GM12878 (cell line): ENCODE data around the gene KTI12. TPM values are rescaled to one million over a fixed set of nuclear protein-coding genes. Genes with fewer than 3 reads are reported as not detected.

Experiments used
- ASH2L ChIP-seq: fragments of 300-600, 200-600 bp; sonication (generic); IDR thresholded peaks from 2 replicates; pipeline ENCODE4 v1.6.1; 2017; ENCODE audit warnings: low read depth, mild to moderate bottlenecking, borderline replicate concordance
- CBX5 ChIP-seq: sonication (generic); IDR thresholded peaks from 2 replicates; pipeline ENCODE4 v1.6.1; 2016; ENCODE audit warnings: low read depth, moderate library complexity, mild to moderate bottlenecking, inconsistent platforms
- CHD2 ChIP-seq: IDR thresholded peaks from 2 replicates; pipeline ENCODE4 v1.6.1; 2011; ENCODE audit warnings: low read depth, low read length, improper control_type of control experiment, borderline replicate concordance
- EP300 ChIP-seq, 2 experiments: fragments of 150-350 bp in 1 of 2; IDR thresholded peaks; 2 replicates each; pipeline ENCODE4 v1.6.1; 2011 to 2012; ENCODE audit warnings: low read depth in 2 of 2, low read length in 2 of 2, borderline replicate concordance in 1 of 2, improper control_type of control experiment in 1 of 2, inconsistent platforms in 1 of 2; ENCODE audit not compliant: control insufficient read depth in 1 of 2
- GATAD2B ChIP-seq: fragments of 450-650 bp; conservative IDR thresholded peaks from 2 replicates; pipeline ENCODE4 v1.6.1; 2017; ENCODE audit warnings: low read depth, mild to moderate bottlenecking, moderate library complexity
- HCFC1 ChIP-seq: fragments of 150-350 bp; IDR thresholded peaks from 2 replicates; pipeline ENCODE4 v1.6.1; 2014; ENCODE audit warnings: low read length
- HDGF ChIP-seq: fragments of 450-650 bp; IDR thresholded peaks from 2 replicates; pipeline ENCODE4 v1.6.1; 2016; ENCODE audit warnings: antibody characterized with exemption
- IKZF1 ChIP-seq: fragments of 450-650 bp; conservative IDR thresholded peaks from 2 replicates; pipeline ENCODE4 v1.6.1; 2017; ENCODE audit warnings: antibody characterized with exemption, mild to moderate bottlenecking
- JUNB ChIP-seq: IDR thresholded peaks from 2 replicates; pipeline ENCODE4 v1.6.1; 2016; ENCODE audit warnings: antibody characterized with exemption, mild to moderate bottlenecking
- MXI1 ChIP-seq: fragments of 150-350 bp; IDR thresholded peaks from 2 replicates; pipeline ENCODE4 v1.6.1; 2011; ENCODE audit warnings: low read depth, mild to moderate bottlenecking, inconsistent platforms, low read length, improper control_type of control experiment
- POLR2AphosphoS5 ChIP-seq: IDR thresholded peaks from 2 replicates; pipeline ENCODE4 v1.6.1; 2011; ENCODE audit warnings: mild to moderate bottlenecking, low read length, inconsistent platforms
- RAD51 ChIP-seq: fragments of 450-650 bp; IDR thresholded peaks from 2 replicates; pipeline ENCODE4 v1.6.1; 2016; ENCODE audit warnings: moderate library complexity, mild to moderate bottlenecking, inconsistent platforms
- SMARCA5 ChIP-seq: fragments of 450-650 bp; IDR thresholded peaks from 2 replicates; pipeline ENCODE4 v1.6.1; 2017; ENCODE audit warnings: mild to moderate bottlenecking
- TARDBP ChIP-seq: IDR thresholded peaks from 2 replicates; pipeline ENCODE4 v1.6.1; 2016; ENCODE audit warnings: borderline replicate concordance
- TCF12 ChIP-seq: IDR thresholded peaks from 2 replicates; pipeline ENCODE4 v1.6.1; 2011; ENCODE audit warnings: low read depth, mild to moderate bottlenecking, low read length
- ZZZ3 ChIP-seq: IDR thresholded peaks from 2 replicates; pipeline ENCODE4 v1.6.1; 2011; ENCODE audit warnings: low read depth; ENCODE audit not compliant: control insufficient read depth, insufficient read length
- polyA plus RNA-seq, 11 experiments: library from polyadenylated mRNA; depleted of rRNA in 4 of 11; unstranded in 6 of 11; stranded (reverse) in 5 of 11; fragments of >200 nt; fragmentation: Nextera tagmentation in 4 of 11; fragmentation: Illumina TruSeq in 1 of 11; extraction: Ambion mirVana in 4 of 11; extraction: Trizol in 1 of 11; gene quantifications; 1 replicate in 1 of 11; 2 replicates in 10 of 11; pipeline versions ENCODE4 v1.2.1 to v1.2.3, GENCODE V29; 2011 to 2016; ENCODE audit warnings: inconsistent platforms in 2 of 11, missing spikeins in 2 of 11, low read depth in 1 of 11
- total RNA-seq, 4 experiments: library from RNA; depleted of rRNA in 3 of 4; stranded (reverse); fragments of >200 nt in 3 of 4; fragmentation: Illumina TruSeq in 1 of 4; extraction: Trizol in 1 of 4; gene quantifications; 2 replicates each; pipeline versions ENCODE4 v1.2.1 to v1.2.3, GENCODE V29; 2013 to 2021
- TF ChIP-seq, protein P1 (sequence below): fragments of 450-650 bp; IDR thresholded peaks from 2 replicates; pipeline ENCODE4 v1.6.1; 2018; ENCODE audit warnings: mild to moderate bottlenecking, low read depth, moderate library complexity; ENCODE audit not compliant: partially characterized antibody
- TF ChIP-seq, protein P2 (sequence below): fragments of 450-650 bp; conservative IDR thresholded peaks from 2 replicates; pipeline ENCODE4 v1.6.1; 2017; ENCODE audit warnings: mild to moderate bottlenecking, moderate library complexity
- TF ChIP-seq, protein P3 (sequence below): IDR thresholded peaks from 2 replicates; pipeline ENCODE4 v1.6.1; 2012; ENCODE audit warnings: improper control_type of control experiment, low read depth, low read length; ENCODE audit not compliant: insufficient replicate concordance
- TF ChIP-seq, protein P4 (sequence below): IDR thresholded peaks from 2 replicates; pipeline ENCODE4 v1.6.1; 2012; ENCODE audit warnings: low read depth, low read length, improper control_type of control experiment

Gene KTI12
- total and polyA plus RNA-seq, 10 of the 15 experiments (the other 5 are each of a cell fraction or from before 2014, with no cell fraction given), result 2.7 to 32.4 (median 17.6) TPM

DNA sequence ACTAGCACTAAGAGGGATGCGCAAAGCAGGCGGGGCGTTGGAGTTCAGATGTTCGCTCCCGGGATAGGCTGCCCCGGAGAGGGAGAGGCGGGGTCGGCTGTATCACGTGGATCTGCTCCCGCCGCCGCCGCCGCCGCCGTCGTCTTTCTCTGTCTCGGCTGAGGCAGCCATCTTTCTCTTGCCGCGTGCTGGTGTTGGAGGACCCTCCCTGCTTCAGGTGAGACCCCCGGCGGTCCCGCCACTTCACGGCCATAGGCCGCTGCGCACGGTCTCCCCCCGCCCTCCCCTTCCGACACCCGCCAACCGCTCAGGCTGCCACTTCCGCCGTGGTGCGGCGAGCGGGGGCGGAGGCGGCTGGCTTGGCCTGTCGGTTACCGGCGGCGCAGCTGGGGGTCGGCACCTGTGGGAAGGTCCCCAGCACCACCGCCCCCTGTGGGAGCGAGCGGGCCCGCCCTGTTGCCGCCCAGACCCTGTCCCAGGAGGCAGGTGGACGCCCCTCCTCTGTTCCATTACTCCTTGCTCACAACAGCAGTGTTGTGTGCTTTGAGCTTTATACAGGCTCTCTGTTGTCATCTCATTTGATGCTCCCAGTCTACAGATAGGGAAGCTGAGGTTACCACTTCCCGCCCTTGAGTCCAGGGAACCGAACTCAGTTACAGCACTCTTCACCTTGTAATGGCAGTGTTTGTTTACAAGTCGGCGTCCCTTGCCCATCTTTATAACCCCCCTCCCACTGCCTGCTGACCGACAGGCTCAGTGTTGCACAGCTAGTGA is 22.7 kb upstream of the KTI12 start, which contains the start of gene BTF3L4 (continued):
- TF ChIP-seq GATAD2B (peak; percentile 97), CBX5 (no peak), HDGF (peak; percentile 54; the same call in 1 of the 2 replicates), RAD51 (peak; percentile 90), MXI1 (peak; percentile 68; the same call in 1 of the 2 replicates), HCFC1 (no peak; the same call in 1 of the 2 replicates), EP300 (IDR thresholded peaks at IDR 0.05; ENCODE audit: borderline replicate concordance in 1 of 2, control insufficient read depth in 1 of 2, low read depth in 2 of 2, low read length in 2 of 2) (peak in 1 of 2 experiments; percentile 63; a peak in 1 of 4 replicates), ASH2L (peak; percentile 45; the same call in 1 of the 2 replicates), CHD2 (0 out of 2 replicates have a peak, but pooled peaks have one; percentile 41), JUNB (no peak), POLR2AphosphoS5 (peak; percentile 64), TARDBP (no peak), SMARCA5 (peak; percentile 89), TCF12 (peak; percentile 84), IKZF1 (peak; percentile 58), ZZZ3 (no peak)
- TF ChIP-seq, protein P1, sequence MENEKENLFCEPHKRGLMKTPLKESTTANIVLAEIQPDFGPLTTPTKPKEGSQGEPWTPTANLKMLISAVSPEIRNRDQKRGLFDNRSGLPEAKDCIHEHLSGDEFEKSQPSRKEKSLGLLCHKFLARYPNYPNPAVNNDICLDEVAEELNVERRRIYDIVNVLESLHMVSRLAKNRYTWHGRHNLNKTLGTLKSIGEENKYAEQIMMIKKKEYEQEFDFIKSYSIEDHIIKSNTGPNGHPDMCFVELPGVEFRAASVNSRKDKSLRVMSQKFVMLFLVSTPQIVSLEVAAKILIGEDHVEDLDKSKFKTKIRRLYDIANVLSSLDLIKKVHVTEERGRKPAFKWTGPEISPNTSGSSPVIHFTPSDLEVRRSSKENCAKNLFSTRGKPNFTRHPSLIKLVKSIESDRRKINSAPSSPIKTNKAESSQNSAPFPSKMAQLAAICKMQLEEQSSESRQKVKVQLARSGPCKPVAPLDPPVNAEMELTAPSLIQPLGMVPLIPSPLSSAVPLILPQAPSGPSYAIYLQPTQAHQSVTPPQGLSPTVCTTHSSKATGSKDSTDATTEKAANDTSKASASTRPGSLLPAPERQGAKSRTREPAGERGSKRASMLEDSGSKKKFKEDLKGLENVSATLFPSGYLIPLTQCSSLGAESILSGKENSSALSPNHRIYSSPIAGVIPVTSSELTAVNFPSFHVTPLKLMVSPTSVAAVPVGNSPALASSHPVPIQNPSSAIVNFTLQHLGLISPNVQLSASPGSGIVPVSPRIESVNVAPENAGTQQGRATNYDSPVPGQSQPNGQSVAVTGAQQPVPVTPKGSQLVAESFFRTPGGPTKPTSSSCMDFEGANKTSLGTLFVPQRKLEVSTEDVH, result no peak
- TF ChIP-seq, protein P2, sequence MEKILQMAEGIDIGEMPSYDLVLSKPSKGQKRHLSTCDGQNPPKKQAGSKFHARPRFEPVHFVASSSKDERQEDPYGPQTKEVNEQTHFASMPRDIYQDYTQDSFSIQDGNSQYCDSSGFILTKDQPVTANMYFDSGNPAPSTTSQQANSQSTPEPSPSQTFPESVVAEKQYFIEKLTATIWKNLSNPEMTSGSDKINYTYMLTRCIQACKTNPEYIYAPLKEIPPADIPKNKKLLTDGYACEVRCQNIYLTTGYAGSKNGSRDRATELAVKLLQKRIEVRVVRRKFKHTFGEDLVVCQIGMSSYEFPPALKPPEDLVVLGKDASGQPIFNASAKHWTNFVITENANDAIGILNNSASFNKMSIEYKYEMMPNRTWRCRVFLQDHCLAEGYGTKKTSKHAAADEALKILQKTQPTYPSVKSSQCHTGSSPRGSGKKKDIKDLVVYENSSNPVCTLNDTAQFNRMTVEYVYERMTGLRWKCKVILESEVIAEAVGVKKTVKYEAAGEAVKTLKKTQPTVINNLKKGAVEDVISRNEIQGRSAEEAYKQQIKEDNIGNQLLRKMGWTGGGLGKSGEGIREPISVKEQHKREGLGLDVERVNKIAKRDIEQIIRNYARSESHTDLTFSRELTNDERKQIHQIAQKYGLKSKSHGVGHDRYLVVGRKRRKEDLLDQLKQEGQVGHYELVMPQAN, result peak; percentile 84
- TF ChIP-seq, protein P3, sequence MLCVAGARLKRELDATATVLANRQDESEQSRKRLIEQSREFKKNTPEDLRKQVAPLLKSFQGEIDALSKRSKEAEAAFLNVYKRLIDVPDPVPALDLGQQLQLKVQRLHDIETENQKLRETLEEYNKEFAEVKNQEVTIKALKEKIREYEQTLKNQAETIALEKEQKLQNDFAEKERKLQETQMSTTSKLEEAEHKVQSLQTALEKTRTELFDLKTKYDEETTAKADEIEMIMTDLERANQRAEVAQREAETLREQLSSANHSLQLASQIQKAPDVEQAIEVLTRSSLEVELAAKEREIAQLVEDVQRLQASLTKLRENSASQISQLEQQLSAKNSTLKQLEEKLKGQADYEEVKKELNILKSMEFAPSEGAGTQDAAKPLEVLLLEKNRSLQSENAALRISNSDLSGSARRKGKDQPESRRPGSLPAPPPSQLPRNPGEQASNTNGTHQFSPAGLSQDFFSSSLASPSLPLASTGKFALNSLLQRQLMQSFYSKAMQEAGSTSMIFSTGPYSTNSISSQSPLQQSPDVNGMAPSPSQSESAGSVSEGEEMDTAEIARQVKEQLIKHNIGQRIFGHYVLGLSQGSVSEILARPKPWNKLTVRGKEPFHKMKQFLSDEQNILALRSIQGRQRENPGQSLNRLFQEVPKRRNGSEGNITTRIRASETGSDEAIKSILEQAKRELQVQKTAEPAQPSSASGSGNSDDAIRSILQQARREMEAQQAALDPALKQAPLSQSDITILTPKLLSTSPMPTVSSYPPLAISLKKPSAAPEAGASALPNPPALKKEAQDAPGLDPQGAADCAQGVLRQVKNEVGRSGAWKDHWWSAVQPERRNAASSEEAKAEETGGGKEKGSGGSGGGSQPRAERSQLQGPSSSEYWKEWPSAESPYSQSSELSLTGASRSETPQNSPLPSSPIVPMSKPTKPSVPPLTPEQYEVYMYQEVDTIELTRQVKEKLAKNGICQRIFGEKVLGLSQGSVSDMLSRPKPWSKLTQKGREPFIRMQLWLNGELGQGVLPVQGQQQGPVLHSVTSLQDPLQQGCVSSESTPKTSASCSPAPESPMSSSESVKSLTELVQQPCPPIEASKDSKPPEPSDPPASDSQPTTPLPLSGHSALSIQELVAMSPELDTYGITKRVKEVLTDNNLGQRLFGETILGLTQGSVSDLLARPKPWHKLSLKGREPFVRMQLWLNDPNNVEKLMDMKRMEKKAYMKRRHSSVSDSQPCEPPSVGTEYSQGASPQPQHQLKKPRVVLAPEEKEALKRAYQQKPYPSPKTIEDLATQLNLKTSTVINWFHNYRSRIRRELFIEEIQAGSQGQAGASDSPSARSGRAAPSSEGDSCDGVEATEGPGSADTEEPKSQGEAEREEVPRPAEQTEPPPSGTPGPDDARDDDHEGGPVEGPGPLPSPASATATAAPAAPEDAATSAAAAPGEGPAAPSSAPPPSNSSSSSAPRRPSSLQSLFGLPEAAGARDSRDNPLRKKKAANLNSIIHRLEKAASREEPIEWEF, result no peak
- TF ChIP-seq, protein P4, sequence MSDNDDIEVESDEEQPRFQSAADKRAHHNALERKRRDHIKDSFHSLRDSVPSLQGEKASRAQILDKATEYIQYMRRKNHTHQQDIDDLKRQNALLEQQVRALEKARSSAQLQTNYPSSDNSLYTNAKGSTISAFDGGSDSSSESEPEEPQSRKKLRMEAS, result no peak; the same call in 1 of the 2 replicates
